H1 (cell line): ENCODE results near the gene KLF6. TPM values are rescaled to one million over a fixed set of nuclear protein-coding genes. Genes with fewer than 3 reads are reported as not detected.

Experiments
- BCL11A ChIP-seq, 2 experiments: IDR thresholded peaks; one replicate each; pipeline ENCODE4 v1.6.1; 2011; ENCODE audit warnings: low read depth in 2 of 2, low read length in 2 of 2, mild to moderate bottlenecking in 2 of 2
- CHD7 ChIP-seq: fragments of 300-600 bp; sonication (generic); IDR thresholded peaks from 2 replicates; pipeline ENCODE4 v1.7.1; 2012; ENCODE audit warnings: low read length, moderate library complexity, mild to moderate bottlenecking, inconsistent platforms; ENCODE audit not compliant: insufficient replicate concordance
- HDAC2 ChIP-seq, 2 experiments: fragments of 300-600 bp in 1 of 2; sonication (generic) in 1 of 2; IDR thresholded peaks; 2 replicates each; pipeline ENCODE4 v1.6.1; 2011 to 2012; ENCODE audit warnings: low read depth in 2 of 2, low read length in 2 of 2, mild to moderate bottlenecking in 2 of 2, moderate library complexity in 2 of 2, borderline replicate concordance in 1 of 2, inconsistent platforms in 1 of 2
- KDM5A ChIP-seq: fragments of 200-600 bp; IDR thresholded peaks from 2 replicates; pipeline ENCODE4 v1.7.1; 2012; ENCODE audit warnings: mild to moderate bottlenecking, low read length, inconsistent platforms, mixed read lengths
- RAD21 ChIP-seq, 2 experiments: IDR thresholded peaks in 1 of 2; conservative IDR thresholded peaks in 1 of 2; 2 replicates each; pipeline ENCODE4 v1.6.1; 2011; ENCODE audit warnings: low read depth in 2 of 2, low read length in 2 of 2, improper control_type of control experiment in 1 of 2, inconsistent platforms in 1 of 2, mild to moderate bottlenecking in 1 of 2, moderate library complexity in 1 of 2
- RBBP5 ChIP-seq: IDR thresholded peaks from 2 replicates; pipeline ENCODE4 v1.7.1; 2012; ENCODE audit warnings: low read depth, mild to moderate bottlenecking, inconsistent platforms, low read length, moderate library complexity, borderline replicate concordance
- SP2 ChIP-seq: IDR thresholded peaks from 2 replicates; pipeline ENCODE4 v1.6.1; 2012; ENCODE audit warnings: mild to moderate bottlenecking, low read length, inconsistent platforms
- TAF1 ChIP-seq: IDR thresholded peaks from 2 replicates; pipeline ENCODE4 v1.6.1; 2011; ENCODE audit warnings: mild to moderate bottlenecking, low read depth, low read length
- USF2 ChIP-seq: IDR thresholded peaks from 2 replicates; pipeline ENCODE4 v1.6.1; 2011; ENCODE audit warnings: low read length, improper control_type of control experiment
- polyA plus RNA-seq, 7 experiments: library from polyadenylated mRNA; depleted of rRNA in 3 of 7; stranded (reverse) in 5 of 7; unstranded in 2 of 7; fragments of >200 nt in 5 of 7; fragments of 200-250 nt in 2 of 7; gene quantifications; 1 replicate in 5 of 7; 2 replicates in 1 of 7; 4 replicates in 1 of 7; pipeline versions ENCODE4 v1.2.1 to v1.2.3, GENCODE V29; 2011 to 2013; ENCODE audit warnings: missing spikeins in 2 of 7, mixed read lengths in 2 of 7
- total RNA-seq: library from RNA; stranded (reverse); fragmentation: NEBNext Ultra II Directional; extraction: Animal tissue kit (Norgen Biotek cat#: 25700); gene quantifications from 2 replicates; pipeline ENCODE4 v1.2.1, GENCODE V29; 2021

The KLF6 gene
- total and polyA plus RNA-seq, 2 of the 8 experiments (the other 6 are each of a cell fraction or from before 2014, with no cell fraction given) = 5.7 to 19.5 TPM

- no peak for TF ChIP-seq HDAC2 (IDR thresholded peaks at IDR 0.05; ENCODE audit: borderline replicate concordance in 1 of 2, low read depth in 2 of 2, low read length in 2 of 2)
- TF ChIP-seq CHD7 = no peak
- no peak for TF ChIP-seq RBBP5
- no peak for TF ChIP-seq KDM5A
- TF ChIP-seq SP2 = no peak
- peak; percentile 97 for TF ChIP-seq TAF1
- TF ChIP-seq RAD21 (IDR thresholded peaks at IDR 0.05 in 1 of 2, conservative IDR thresholded peaks at IDR 0.05 in 1 of 2; ENCODE audit: low read depth in 2 of 2, low read length in 2 of 2) = 0 out of 4 replicates have a peak, but pooled peaks of 1 of the 2 experiments have one; percentile 2
- TF ChIP-seq BCL11A (IDR thresholded peaks at IDR 0.05; ENCODE audit: low read depth in 2 of 2, low read length in 2 of 2) = no peak
- TF ChIP-seq USF2 = no peak; the same call in 1 of the 2 replicates
Measured at GRCh38 chr10:3785251-3785850, 342 bp upstream of the KLF6 start (continued).
